ENCODE data around the gene PHACTR2.

GRCh38 chr6:143765422-143766184 lies 87.8 kb downstream of the PHACTR2 start:
- TF ChIP-seq ZFX (IDR thresholded peaks at IDR 0.05), result no peak
- no peak for TF ChIP-seq CTCF (conservative IDR thresholded peaks at IDR 0.05)
